ENCODE results near the gene HSD3B1.
"Not testable (repeated sequence)": the region's sequence is repeated elsewhere in the genome, so short reads cannot be mapped to it uniquely, and the experiment has no call there.

Gene HSD3B1

DNA sequence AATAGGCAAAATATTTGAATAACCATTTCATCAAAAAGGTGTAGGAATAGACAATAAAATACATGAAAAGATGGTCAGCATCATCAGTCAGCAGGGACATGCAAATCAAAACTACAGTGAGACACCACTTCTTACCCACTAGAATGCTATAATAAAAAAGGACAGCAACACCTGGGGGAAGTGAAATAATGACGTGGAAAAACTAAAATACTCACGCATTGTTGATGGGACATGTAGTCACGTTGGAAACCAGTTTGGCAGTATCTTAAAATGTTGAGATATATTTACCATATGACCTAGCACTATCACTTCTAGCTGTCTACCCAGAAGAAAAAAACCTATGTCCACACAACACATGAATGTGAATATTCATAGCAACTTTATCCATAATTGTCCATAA, 53.4 kb downstream of the HSD3B1 start:
- not testable (repeated sequence) for DNase-seq

DNA sequence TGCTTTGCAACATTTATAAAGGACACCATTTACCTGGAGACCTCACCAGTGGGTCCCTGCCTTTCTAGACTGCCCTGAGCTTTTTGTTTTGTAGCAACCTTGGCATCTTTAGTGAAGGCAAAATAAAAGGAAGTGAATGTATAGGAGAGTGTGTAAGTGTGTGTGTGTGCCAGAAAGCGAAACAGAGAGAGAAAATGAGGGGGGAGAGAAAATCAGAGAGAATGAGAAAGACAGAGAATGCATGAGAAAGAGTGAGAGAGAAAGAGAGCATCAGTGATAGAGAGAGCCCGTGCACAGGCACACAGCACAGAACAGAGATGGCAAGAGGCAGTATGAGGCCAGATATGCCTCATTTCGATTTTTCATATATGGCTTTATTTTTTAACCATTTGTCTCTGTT, 57.5 kb downstream of the HSD3B1 start:
- no peak for DNase-seq

All from activated CD4-positive, CD25-positive, alpha-beta regulatory T cell treated with anti-CD3 and anti-CD28 coated beads, Interleukin-2, amount 50 U/mL, for 72 hours (primary cell).